Pancreas (tissue), 10 donors: Measurements from ENCODE around the gene KIZ. TPM values are rescaled to one million over a fixed set of nuclear protein-coding genes. Genes with fewer than 3 reads are reported as not detected.
"Not testable (repeated sequence)": the region's sequence is repeated elsewhere in the genome, so short reads cannot be mapped to it uniquely, and the experiment has no call there.

ENCODE experiments used
- ATAC-seq, 4 donors: fragments of 200-7000 bp; cut with Tn5 transposase; one replicate each; pipeline versions ENCODE4 v1.8.0 to v1.9.1; 2020; ENCODE audit warnings: mild to moderate bottlenecking in 4 of 4, moderate library complexity in 4 of 4
- DNase-seq, 6 donors: peaks; one replicate each; pipeline ENCODE4 v3.0.0-alpha.2; 2020
- FAIRE-seq: peaks from 2 replicates; lab custom pipeline; 2012; peaks lifted over from hg19 to GRCh38; lab: Jason Lieb, UNC
- H3K27ac ChIP-seq, 4 donors: fragments of 200-600 bp; sonication (generic); 1 replicate in 3 of 4; 2 replicates in 1 of 4; pipeline versions ENCODE4 v1.5.0 to v1.8.0; 2020
- H3K27me3 ChIP-seq, 4 donors: fragments of 200-600 bp; one replicate each; pipeline ENCODE4 v1.8.0; 2021
- H3K36me3 ChIP-seq, 3 donors: fragments of 200-600 bp; sonication (generic) in 1 of 3; one replicate each; pipeline versions ENCODE4 v1.5.0 to v1.8.0; 2020 to 2021
- H3K4me1 ChIP-seq, 3 donors: fragments of 200-600 bp; one replicate each; pipeline ENCODE4 v1.8.0; 2021
- H3K4me3 ChIP-seq, 4 donors: fragments of 200-600 bp; sonication (generic) in 2 of 4; one replicate each; pipeline versions ENCODE4 v1.5.0 to v1.8.0; 2020 to 2021
- H3K9me3 ChIP-seq, 4 donors: fragments of 200-600 bp; one replicate each; pipeline ENCODE4 v1.8.0; 2021
- CTCF ChIP-seq, 4 donors: fragments of 200-600 bp; sonication (generic) in 3 of 4; IDR thresholded peaks; one replicate each; pipeline versions ENCODE4 v1.5.0 to v1.8.0; 2021; ENCODE audit warnings: antibody characterized with exemption in 4 of 4
- WGBS, 2 donors: extraction: QIAGEN DNeasy Blood & Tissue Kit; methylation state at CpG; one replicate each; pipeline ENCODE4 v1.1.7; 2013; 5-methylcytosine and 5-hydroxymethylcytosine counted together
- intact Hi-C, 3 donors: fragments of 100-400 bp; cut with DNase I; formaldehyde crosslinking; loops; one replicate each; pipeline versions ENCODE4 v1.11.1 to v1.14.2; 2022
- polyA plus RNA-seq, 2 donors: library from polyadenylated mRNA; stranded (reverse); fragments of 200-250 nt; gene quantifications; one replicate each; pipeline ENCODE4 v1.2.3, GENCODE V29; 2013
- total RNA-seq, 6 donors: library from RNA; stranded (reverse); fragmentation: NEBNext Ultra II Directional in 4 of 6; extraction: Animal tissue kit (Norgen Biotek cat#: 25700) in 4 of 6; gene quantifications; one replicate each; pipeline versions ENCODE4 v1.2.1 to v1.2.4, GENCODE V29; 2021 to 2023
- donor health status: healthy with polysubstance abuse.
- donor health status: DM: no; HTN: no; CAD: no; lungs with moderate emphysema.
- donor health status: DM: no; HTN: no; CAD: no.
- donor health status: control.
- donor health status: control.
- donor health status: Bipolar disorder and iron deficiency.
- donor health status: DM: yes; HTN: yes; CAD: no.
- donor health status: DM: no; HTN: no; CAD: no.
- donor health status: DM: no; HTN: no; CAD: no.
- donor health status: DM: yes; HTN: yes; CAD: no.

Gene KIZ
- total and polyA plus RNA-seq, 8 donors = 8.5 to 28.7 (median 19.2) TPM

GRCh38 chr20:21167261-21167660, 41.4 kb downstream of the KIZ start:
- Histone ChIP-seq H3K27ac (no peak overlapping the region), H3K4me1 (no peaks in the 10 kb centered on the region), H3K27me3 (no peaks in the 10 kb centered on the region), H3K9me3 (no peaks in the 10 kb centered on the region), H3K36me3 (peaks cover 0 to 8% (median 0%) of the 10 kb centered on the region in 3 donors), H3K4me3 (no peak overlapping the region)
- intact Hi-C loops = no loop called here
- TF ChIP-seq CTCF (IDR thresholded peaks at IDR 0.05) = no peak
- FAIRE-seq (no peak), DNase-seq (no peak), ATAC-seq (no peak)
- 97 to 98% methylated on average over 5 of the region's 5 CpGs for WGBS, 2 donors

GRCh38 chr20:21168061-21168460, 42.2 kb downstream of the KIZ start:
- intact Hi-C loops, H3K36me3 ChIP-seq, ATAC-seq, H3K4me3 ChIP-seq, H3K9me3 ChIP-seq, H3K4me1 ChIP-seq, H3K27me3 ChIP-seq, DNase-seq, FAIRE-seq, H3K27ac ChIP-seq: not testable (repeated sequence)
- 90 to 96% methylated on average over 3 of the region's 3 CpGs for WGBS, 2 donors

- no peaks in the 10 kb centered on the region for H3K9me3 ChIP-seq
- TF ChIP-seq CTCF (IDR thresholded peaks at IDR 0.05) = no peak
- no peak for FAIRE-seq
- no peaks in the 10 kb centered on the region for H3K4me1 ChIP-seq
- H3K4me3 ChIP-seq = no peak overlapping the region
- ATAC-seq = no peak
- 95 to 98% methylated on average over 2 of the region's 2 CpGs for WGBS, 2 donors
- DNase-seq = no peak
- H3K27me3 ChIP-seq = no peaks in the 10 kb centered on the region
- intact Hi-C loops = no loop called here
- no peak overlapping the region for H3K27ac ChIP-seq
- H3K36me3 ChIP-seq = no peaks in the 10 kb centered on the region
These were observed 46.7 kb downstream of the KIZ start for GRCh38 chr20:21172626-21173025.

GRCh38 chr20:21173485-21173884, 47.6 kb downstream of the KIZ start:
- 79 to 88% methylated on average over 2 of the region's 2 CpGs for WGBS, 2 donors
- no peak for TF ChIP-seq CTCF (IDR thresholded peaks at IDR 0.05)
- no peak overlapping the region for H3K27ac ChIP-seq
- no peaks in the 10 kb centered on the region for H3K4me1 ChIP-seq
- no peaks in the 10 kb centered on the region for H3K36me3 ChIP-seq
- ATAC-seq = no peak
- FAIRE-seq = no peak
- H3K27me3 ChIP-seq = no peaks in the 10 kb centered on the region
- H3K4me3 ChIP-seq = no peak overlapping the region
- DNase-seq = no peak
- intact Hi-C loops = no loop called here
- H3K9me3 ChIP-seq = no peaks in the 10 kb centered on the region

GRCh38 chr20:21174516-21175239, 48.8 kb downstream of the KIZ start:
- ATAC-seq = no peak

More at GRCh38 chr20:21174516-21175239, 48.8 kb downstream of the KIZ start:
- DNase-seq (no peak), FAIRE-seq (no peak)
- 85 to 87% methylated on average over 2 of the region's 2 CpGs for WGBS, 2 donors
- no peak overlapping the region for H3K27ac ChIP-seq
- H3K27me3 ChIP-seq = no peaks in the 10 kb centered on the region
- no peaks in the 10 kb centered on the region for H3K36me3 ChIP-seq
- intact Hi-C loops = no loop called here
- TF ChIP-seq CTCF (IDR thresholded peaks at IDR 0.05) = no peak
- H3K4me3 ChIP-seq = no peak overlapping the region
- no peaks in the 10 kb centered on the region for H3K9me3 ChIP-seq
- no peaks in the 10 kb centered on the region for H3K4me1 ChIP-seq
